IMR-90 (cell line): Measurements from ENCODE around the gene SYNGR2. TPM values are rescaled to one million over a fixed set of nuclear protein-coding genes. Genes with fewer than 3 reads are reported as not detected.
A peak's percentile ranks its signal among the peaks of the same experiment; 100 is the strongest.

Source experiments
- ATAC-seq: fragments of 200-7000 bp; cut with Tn5 transposase; 2 replicates; pipeline ENCODE4 v1.9.1; 2020; ENCODE audit warnings: low read depth, mild to moderate bottlenecking, moderate library complexity
- BruUV-seq: library from RNA; stranded (reverse); fragments of 400-500 nt; replicated peaks from 2 replicates; lab custom pipeline; 2021; lab: Mats Ljungman, UMichigan
- CTCF ChIA-PET: fragments of 300-600 bp; formaldehyde crosslinking; extraction: SDS; loops from one replicate; lab custom pipeline; 2021; ENCODE audit warnings: antibody characterized with exemption; lab: Yijun Ruan, JAX
- POLR2A ChIA-PET: fragments of 300-600 bp; sonication (Branson Sonifier 250); formaldehyde crosslinking; loops from one replicate; lab custom pipeline; 2022; ENCODE audit warnings: antibody characterized with exemption; ENCODE audit not compliant: unreplicated experiment; lab: Charles Lee
- DNase-seq: peaks from one replicate; pipeline ENCODE4 v3.0.0; 2013
- H2AFZ ChIP-seq: replicated peaks from 2 replicates; pipeline ENCODE3; 2013; ENCODE audit warnings: low read length, mild to moderate bottlenecking; ENCODE audit not compliant: poor library complexity
- H2AK5ac ChIP-seq: 2 replicates; pipeline ENCODE4 v1.6.1; 2013; ENCODE audit warnings: low read depth, low read length, inconsistent platforms
- H2AK9ac ChIP-seq: replicated peaks from 2 replicates; pipeline ENCODE3; 2013; ENCODE audit warnings: mild to moderate bottlenecking, low read depth, low read length, moderate library complexity; ENCODE audit not compliant: poor library complexity
- H2BK120ac ChIP-seq: 2 replicates; pipeline ENCODE4 v1.6.1; 2013; ENCODE audit warnings: low read depth, low read length, inconsistent platforms
- H2BK15ac ChIP-seq: 3 replicates; pipeline ENCODE4 v1.6.1; 2013; ENCODE audit warnings: low read depth, low read length, inconsistent platforms
- H2BK20ac ChIP-seq: 2 replicates; pipeline ENCODE4 v1.6.1; 2013; ENCODE audit warnings: low read depth, mild to moderate bottlenecking, inconsistent platforms, low read length, moderate library complexity
- H2BK5ac ChIP-seq: 2 replicates; pipeline ENCODE4 v1.6.1; 2013; ENCODE audit warnings: mild to moderate bottlenecking, low read depth, low read length, inconsistent platforms; ENCODE audit not compliant: poor library complexity, severe bottlenecking
- H3K14ac ChIP-seq: replicated peaks from 2 replicates; pipeline ENCODE4 v1.6.1; 2013; ENCODE audit warnings: low read depth, low read length, inconsistent platforms
- H3K18ac ChIP-seq: 2 replicates; pipeline ENCODE4 v1.6.1; 2013; ENCODE audit warnings: low read depth, low read length, control low read depth
- H3K23ac ChIP-seq: 2 replicates; pipeline ENCODE4 v1.6.1; 2013; ENCODE audit warnings: low read depth, low read length, inconsistent platforms
- H3K27ac ChIP-seq: 2 replicates; pipeline ENCODE4 v1.5.1; 2013; ENCODE audit warnings: mild to moderate bottlenecking, control low read depth, low read length; ENCODE audit not compliant: insufficient read depth
- H3K27me3 ChIP-seq: 2 replicates; pipeline ENCODE4 v1.6.1; 2013; ENCODE audit warnings: low read length; ENCODE audit not compliant: control insufficient read depth, insufficient read depth
- H3K36me3 ChIP-seq: 2 replicates; pipeline ENCODE4 v1.6.1; 2013; ENCODE audit warnings: low read length, mixed read lengths; ENCODE audit not compliant: control insufficient read depth, insufficient read depth
- H3K4ac ChIP-seq: 2 replicates; pipeline ENCODE4 v1.6.1; 2013; ENCODE audit warnings: low read depth, low read length, inconsistent platforms
- H3K4me1 ChIP-seq: 2 replicates; pipeline ENCODE4 v1.6.1; 2013; ENCODE audit warnings: low read length, mixed read lengths; ENCODE audit not compliant: control insufficient read depth, insufficient read depth
- H3K4me2 ChIP-seq: 2 replicates; pipeline ENCODE4 v1.6.1; 2013; ENCODE audit warnings: low read depth, mild to moderate bottlenecking, control low read depth, low read length, moderate library complexity
- H3K4me3 ChIP-seq: 2 replicates; pipeline ENCODE4 v1.5.1; 2013; ENCODE audit warnings: low read depth, mild to moderate bottlenecking, control low read depth, low read length, moderate library complexity; ENCODE audit not compliant: insufficient read depth
- H3K56ac ChIP-seq: 2 replicates; pipeline ENCODE4 v1.6.1; 2013; ENCODE audit warnings: low read length, inconsistent platforms; ENCODE audit not compliant: insufficient read depth; ENCODE audit errors: extremely low read depth
- H3K79me1 ChIP-seq, 2 experiments: 2 replicates each; pipeline ENCODE4 v1.6.1; 2013; ENCODE audit warnings: low read length in 2 of 2, inconsistent platforms in 1 of 2, low read depth in 1 of 2
- H3K9ac ChIP-seq: 2 replicates; pipeline ENCODE4 v1.6.1; 2013; ENCODE audit warnings: low read depth, low read length, control low read depth
- H3K9me1 ChIP-seq: 2 replicates; pipeline ENCODE4 v1.6.1; 2013; ENCODE audit warnings: low read length, inconsistent platforms; ENCODE audit not compliant: insufficient read depth
- H3K9me3 ChIP-seq: 2 replicates; pipeline ENCODE4 v1.6.1; 2013; ENCODE audit warnings: low read length; ENCODE audit not compliant: control insufficient read depth, insufficient read depth
- H4K20me1 ChIP-seq: 2 replicates; pipeline ENCODE4 v1.6.1; 2013; ENCODE audit warnings: low read length, inconsistent platforms; ENCODE audit not compliant: insufficient read depth
- H4K5ac ChIP-seq: 2 replicates; pipeline ENCODE4 v1.6.1; 2013; ENCODE audit warnings: mild to moderate bottlenecking, low read depth, low read length, control low read depth
- H4K8ac ChIP-seq, 2 experiments: 2 replicates each; pipeline ENCODE4 v1.6.1; 2013; ENCODE audit warnings: low read depth in 2 of 2, low read length in 2 of 2, control low read depth in 1 of 2, inconsistent platforms in 1 of 2
- H4K91ac ChIP-seq: 2 replicates; pipeline ENCODE4 v1.6.1; 2013; ENCODE audit warnings: low read depth, low read length, inconsistent platforms; ENCODE audit not compliant: insufficient read depth
- CEBPB ChIP-seq: IDR thresholded peaks from 2 replicates; pipeline ENCODE4 v1.6.1; 2012; ENCODE audit warnings: low read depth, low read length, improper control_type of control experiment
- CHD1 ChIP-seq: IDR thresholded peaks from 2 replicates; pipeline ENCODE4 v1.6.1; 2012; ENCODE audit warnings: low read depth, low read length, improper control_type of control experiment
- CTCF ChIP-seq: conservative IDR thresholded peaks from 2 replicates; pipeline ENCODE4 v1.5.1; 2012; ENCODE audit warnings: mild to moderate bottlenecking, low read depth, low read length, improper control_type of control experiment
- ELK1 ChIP-seq: fragments of 150-350 bp; IDR thresholded peaks from 2 replicates; pipeline ENCODE4 v1.6.1; 2016; ENCODE audit warnings: low read depth, mild to moderate bottlenecking, low read length, moderate library complexity, borderline replicate concordance
- MAFK ChIP-seq: IDR thresholded peaks from 2 replicates; pipeline ENCODE4 v1.6.1; 2012; ENCODE audit warnings: low read depth, low read length, improper control_type of control experiment
- MXI1 ChIP-seq: IDR thresholded peaks from 2 replicates; pipeline ENCODE4 v1.6.1; 2012; ENCODE audit warnings: low read depth, mild to moderate bottlenecking, low read length, moderate library complexity, borderline replicate concordance
- POLR2A ChIP-seq: IDR thresholded peaks from 2 replicates; pipeline ENCODE4 v1.6.1; 2012; ENCODE audit warnings: mild to moderate bottlenecking, low read depth, low read length
- RCOR1 ChIP-seq: IDR thresholded peaks from 2 replicates; pipeline ENCODE4 v1.6.1; 2012; ENCODE audit warnings: mild to moderate bottlenecking, low read length, improper control_type of control experiment; ENCODE audit not compliant: insufficient replicate concordance
- SMC3 ChIP-seq: fragments of 150-350 bp; IDR thresholded peaks from 2 replicates; pipeline ENCODE4 v1.6.1; 2016; ENCODE audit warnings: low read depth, mild to moderate bottlenecking, antibody characterized with exemption, low read length, moderate library complexity
- USF2 ChIP-seq: fragments of 150-350 bp; IDR thresholded peaks from 2 replicates; pipeline ENCODE4 v1.6.1; 2017; ENCODE audit warnings: mild to moderate bottlenecking, antibody characterized with exemption, low read length, low read depth
- WGBS, 2 experiments: methylation state at CpG; one replicate each; pipeline versions ENCODE4 v1.1.5 to v1.1.7; 2013; ENCODE audit warnings: missing lambda C conversion rate in 2 of 2; ENCODE audit not compliant: insufficient read length in 1 of 2; ENCODE audit errors: extremely low coverage in 2 of 2; 5-methylcytosine and 5-hydroxymethylcytosine counted together
- dilution Hi-C: fragments of 300-500 bp; cut with HindIII; formaldehyde crosslinking; loops from one replicate; pipeline ENCODE4 v1.14.3; 2018; ENCODE audit warnings: low sequenced_read_pairs; ENCODE audit not compliant: unreplicated experiment
- in situ Hi-C: fragments of 300-500 bp; cut with MboI; formaldehyde crosslinking; loops from 3 replicates; pipeline ENCODE4 v1.14.3; 2019; ENCODE audit warnings: low sequenced_read_pairs, inconsistent platforms, mixed read lengths
- intact Hi-C: fragments of 100-400 bp; cut with micrococcal nuclease; formaldehyde crosslinking; loops from 2 replicates; pipeline ENCODE4 v1.10.0; 2022
- polyA plus RNA-seq, 3 experiments: library from polyadenylated mRNA; depleted of rRNA; stranded (reverse); fragments of >200 nt; gene quantifications; 2 replicates each; pipeline ENCODE4 v1.2.3, GENCODE V29; 2012; ENCODE audit warnings: low replicate concordance in 1 of 3
- total RNA-seq: library from RNA; depleted of rRNA; stranded (reverse); fragments of >200 nt; gene quantifications from 2 replicates; pipeline ENCODE4 v1.2.3, GENCODE V29; 2012

SYNGR2 gene
- total and polyA plus RNA-seq, 2 of the 4 experiments (the other 2 are of a cell fraction), result 11.1 to 63.1 TPM

GRCh38 chr17:78125138-78125913, 43.1 kb upstream of the SYNGR2 start:
- H3K4ac ChIP-seq, result no peak overlapping the region
- dilution Hi-C loops, result no loop called here
- no peak overlapping the region for H2BK15ac ChIP-seq
- no peak overlapping the region for H3K56ac ChIP-seq
- no TSS peak for BruUV-seq
- ATAC-seq (no peak), DNase-seq (no peak)
- in situ Hi-C loops, result no loop called here
- no peaks in the 10 kb centered on the region for H3K9me3 ChIP-seq
- no peaks in the 10 kb centered on the region for H4K20me1 ChIP-seq
- no peak overlapping the region for H3K18ac ChIP-seq
- peak overlapping the region; percentile 33 for H2AFZ ChIP-seq
- H3K4me3 ChIP-seq, result no peak overlapping the region
- CTCF ChIA-PET, result no interaction called here
- H3K4me2 ChIP-seq, result no peak overlapping the region
- no peak overlapping the region for H2BK20ac ChIP-seq
- intact Hi-C loops, result no loop called here
- no peak overlapping the region for H2BK5ac ChIP-seq
- no peak for TF ChIP-seq CTCF
- TF ChIP-seq RCOR1, result no peak
- no peak for TF ChIP-seq SMC3
- TF ChIP-seq ELK1, result no peak
- no peak for TF ChIP-seq USF2
- TF ChIP-seq MAFK, result no peak
- no peak for TF ChIP-seq CEBPB
- no peak for TF ChIP-seq CHD1
- no peak for TF ChIP-seq MXI1
- no peak for TF ChIP-seq POLR2A
- H2BK120ac ChIP-seq, result no peak overlapping the region
- 81% methylated on average over 16 of the region's 39 CpGs; no CpG with 5 or more reads in 1 of the 2 experiments for WGBS, 2 experiments
- H3K4me1 ChIP-seq, result peaks cover 2% of the 10 kb centered on the region; the same call in 1 of the 2 replicates
- no peak overlapping the region for H4K8ac ChIP-seq
- no peak overlapping the region for H3K27ac ChIP-seq
- H3K27me3 ChIP-seq, result peaks cover 36% of the 10 kb centered on the region
- H2AK9ac ChIP-seq, result no peak overlapping the region
- no peak overlapping the region for H4K5ac ChIP-seq
- no peak overlapping the region for H3K14ac ChIP-seq
- no peaks in the 10 kb centered on the region for H3K79me1 ChIP-seq
- H3K36me3 ChIP-seq, result no peaks in the 10 kb centered on the region
- no peak overlapping the region for H2AK5ac ChIP-seq
- H3K9me1 ChIP-seq, result no peaks in the 10 kb centered on the region
- H4K91ac ChIP-seq, result no peak overlapping the region
- H3K23ac ChIP-seq, result no peak overlapping the region
- POLR2A ChIA-PET, result no interaction called here
- no peak overlapping the region for H3K9ac ChIP-seq
